ENCODE measurements around the gene WDFY4. TPM values are rescaled to one million over a fixed set of nuclear protein-coding genes. Genes with fewer than 3 reads are reported as not detected.

Gene WDFY4
- total RNA-seq, 1 donor from 2014 or later = not detected

GRCh38 chr10:48947690-48948469, 263.2 kb downstream of the WDFY4 start:
- no peak overlapping the region for H3K4me3 Mint-ChIP-seq (ENCODE audit: unreplicated experiment)

GRCh38 chr10:48948470-48949037, 263.9 kb downstream of the WDFY4 start:
- no peak overlapping the region for H3K27ac Mint-ChIP-seq (ENCODE audit: unreplicated experiment)
- peaks cover 3% of the 10 kb centered on the region for H3K4me1 Mint-ChIP-seq (ENCODE audit: unreplicated experiment)
- H3K27me3 Mint-ChIP-seq (ENCODE audit: unreplicated experiment) = no peaks in the 10 kb centered on the region
- H3K36me3 Mint-ChIP-seq (ENCODE audit: unreplicated experiment) = no peaks in the 10 kb centered on the region
- no peak for TF ChIP-seq CTCF (IDR thresholded peaks at IDR 0.05)
- no peaks in the 10 kb centered on the region for H3K9me3 Mint-ChIP-seq (ENCODE audit: unreplicated experiment)
- no peak overlapping the region for H3K4me3 Mint-ChIP-seq (ENCODE audit: unreplicated experiment)
- no peak for DNase-seq (ENCODE audit: extremely low spot score, unreplicated experiment)

More at GRCh38 chr10:48947690-48948469, 263.2 kb downstream of the WDFY4 start:
- H3K9me3 Mint-ChIP-seq (ENCODE audit: unreplicated experiment) = no peaks in the 10 kb centered on the region
- no peak for DNase-seq (ENCODE audit: extremely low spot score, unreplicated experiment)
- H3K27ac Mint-ChIP-seq (ENCODE audit: unreplicated experiment) = no peak overlapping the region
- no peaks in the 10 kb centered on the region for H3K27me3 Mint-ChIP-seq (ENCODE audit: unreplicated experiment)
- peaks cover 3% of the 10 kb centered on the region for H3K4me1 Mint-ChIP-seq (ENCODE audit: unreplicated experiment)
- TF ChIP-seq CTCF (IDR thresholded peaks at IDR 0.05) = no peak
- H3K36me3 Mint-ChIP-seq (ENCODE audit: unreplicated experiment) = no peaks in the 10 kb centered on the region

DNA sequence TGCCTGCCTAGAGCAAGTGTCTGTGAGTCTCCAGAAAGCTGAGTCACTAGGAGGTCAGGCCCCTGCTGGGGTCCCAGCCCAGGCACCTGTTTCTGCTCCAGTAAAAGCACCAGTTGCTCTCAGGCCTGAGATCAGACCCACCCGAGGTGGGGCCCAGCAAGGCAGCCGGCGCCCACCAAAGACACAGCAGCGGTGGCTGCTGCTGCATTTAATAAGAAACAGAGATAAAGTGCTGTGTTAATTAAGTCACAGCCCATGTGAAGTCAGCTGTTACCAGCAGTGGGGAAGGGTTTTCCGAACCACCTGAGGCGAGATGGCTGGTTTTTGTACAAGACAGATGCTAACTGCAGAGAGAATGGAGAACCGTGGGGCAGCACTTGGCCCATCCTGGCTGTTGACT, 267.0 kb downstream of the WDFY4 start:
- H3K4me1 Mint-ChIP-seq (ENCODE audit: unreplicated experiment) = peaks cover 3% of the 10 kb centered on the region

GRCh38 chr10:48957361-48958151, 272.9 kb downstream of the WDFY4 start:
- H3K27me3 Mint-ChIP-seq (ENCODE audit: unreplicated experiment) = no peaks in the 10 kb centered on the region
- no peak overlapping the region for H3K27ac Mint-ChIP-seq (ENCODE audit: unreplicated experiment)
- H3K4me3 Mint-ChIP-seq (ENCODE audit: unreplicated experiment) = no peak overlapping the region

More for the DNA sequence above, 267.0 kb downstream of the WDFY4 start:
- Mint-ChIP-seq H3K9me3 (ENCODE audit: unreplicated experiment) (no peaks in the 10 kb centered on the region), H3K27ac (ENCODE audit: unreplicated experiment) (no peak overlapping the region), H3K4me3 (ENCODE audit: unreplicated experiment) (no peak overlapping the region), H3K27me3 (ENCODE audit: unreplicated experiment) (no peaks in the 10 kb centered on the region), H3K36me3 (ENCODE audit: unreplicated experiment) (no peaks in the 10 kb centered on the region)
- no peak for DNase-seq (ENCODE audit: extremely low spot score, unreplicated experiment)
- TF ChIP-seq CTCF (IDR thresholded peaks at IDR 0.05) = no peak

More at GRCh38 chr10:48957361-48958151, 272.9 kb downstream of the WDFY4 start:
- Mint-ChIP-seq H3K9me3 (ENCODE audit: unreplicated experiment) (no peaks in the 10 kb centered on the region), H3K4me1 (ENCODE audit: unreplicated experiment) (no peaks in the 10 kb centered on the region), H3K36me3 (ENCODE audit: unreplicated experiment) (no peaks in the 10 kb centered on the region)
- TF ChIP-seq CTCF (IDR thresholded peaks at IDR 0.05) = no peak
- no peak for DNase-seq (ENCODE audit: extremely low spot score, unreplicated experiment)
